GM23338 (cell line): ENCODE measurements around the gene PLCD3. TPM values are rescaled to one million over a fixed set of nuclear protein-coding genes. Genes with fewer than 3 reads are reported as not detected.

Source experiments
- ATAC-seq: fragments of 200-7000 bp; cut with Tn5 transposase; 3 replicates; pipeline ENCODE4 v1.9.1; 2020
- DNase-seq: peaks from one replicate; pipeline ENCODE4 v3.0.0-alpha.2; 2015; ENCODE audit warnings: low spot score
- H2AFZ ChIP-seq: fragments of 200-600 bp; sonication (generic); 2 replicates; pipeline ENCODE4 v1.8.0; 2016; ENCODE audit warnings: antibody characterized with exemption, mild to moderate bottlenecking, moderate library complexity
- H3F3A ChIP-seq: fragments of 200-600 bp; sonication (generic); replicated peaks from 2 replicates; pipeline ENCODE4 v1.8.0; 2017; ENCODE audit warnings: antibody characterized with exemption, mixed run types, low read depth
- H3K27ac ChIP-seq: fragments of 200-600 bp; sonication (generic); 2 replicates; pipeline ENCODE4 v1.6.1; 2016; ENCODE audit warnings: low read depth
- H3K27me3 ChIP-seq: fragments of 200-600 bp; sonication (generic); 2 replicates; pipeline ENCODE4 v1.8.0; 2016; ENCODE audit warnings: mild to moderate bottlenecking, mixed run types, moderate library complexity; ENCODE audit not compliant: insufficient read depth
- H3K36me3 ChIP-seq: fragments of 200-600 bp; sonication (generic); 2 replicates; pipeline ENCODE4 v1.8.0; 2016; ENCODE audit warnings: mild to moderate bottlenecking; ENCODE audit not compliant: insufficient read depth
- H3K4me1 ChIP-seq: fragments of 200-600 bp; sonication (generic); 2 replicates; pipeline ENCODE4 v1.8.0; 2016; ENCODE audit warnings: mild to moderate bottlenecking, moderate library complexity; ENCODE audit not compliant: insufficient read depth
- H3K4me2 ChIP-seq: fragments of 200-600 bp; sonication (generic); 2 replicates; pipeline ENCODE4 v1.7.1; 2017; ENCODE audit warnings: mixed run types
- H3K4me3 ChIP-seq: fragments of 200-600 bp; sonication (generic); 2 replicates; pipeline ENCODE4 v1.6.1; 2016; ENCODE audit warnings: mixed run types
- H3K79me2 ChIP-seq: fragments of 200-600 bp; sonication (generic); replicated peaks from 2 replicates; pipeline ENCODE4 v1.8.0; 2017; ENCODE audit warnings: mild to moderate bottlenecking; ENCODE audit not compliant: insufficient read depth
- H3K9me2 ChIP-seq: fragments of 200-600 bp; sonication (generic); 2 replicates; pipeline ENCODE4 v1.8.0; 2017; ENCODE audit not compliant: insufficient read depth
- H4K20me1 ChIP-seq: fragments of 200-600 bp; sonication (generic); replicated peaks from 2 replicates; pipeline ENCODE4 v1.8.0; 2017; ENCODE audit warnings: mild to moderate bottlenecking; ENCODE audit not compliant: insufficient read depth
- H3K27ac Mint-ChIP-seq: 2 replicates; pipeline ENCODE4 v1.8.0; 2020; ENCODE audit warnings: inconsistent platforms, mild to moderate bottlenecking, moderate library complexity, mixed read lengths
- H3K27me3 Mint-ChIP-seq: 3 replicates; pipeline ENCODE4 v1.8.0; 2022; ENCODE audit warnings: low read depth, mild to moderate bottlenecking, moderate library complexity, mixed read lengths, inconsistent platforms; ENCODE audit not compliant: insufficient read depth, poor library complexity
- H3K36me3 Mint-ChIP-seq: 3 replicates; pipeline ENCODE4 v1.8.0; 2021; ENCODE audit warnings: low read depth, mild to moderate bottlenecking, inconsistent platforms, moderate library complexity, mixed read lengths
- H3K4me1 Mint-ChIP-seq: 3 replicates; pipeline ENCODE4 v1.8.0; 2020; ENCODE audit warnings: mild to moderate bottlenecking, inconsistent platforms, mixed read lengths
- H3K4me3 Mint-ChIP-seq: 3 replicates; pipeline ENCODE4 v1.8.0; 2021; ENCODE audit warnings: moderate library complexity, mild to moderate bottlenecking, inconsistent platforms, mixed read lengths
- H3K9me3 Mint-ChIP-seq: 3 replicates; pipeline ENCODE4 v1.8.0; 2020; ENCODE audit warnings: moderate library complexity, mild to moderate bottlenecking, inconsistent platforms, mixed read lengths
- CTCF ChIP-seq, 2 experiments: fragments of 200-600 bp in 1 of 2; sonication (generic) in 1 of 2; conservative IDR thresholded peaks; 2 replicates each; pipeline versions ENCODE4 v1.5.1 to v1.6.1; 2016 to 2017; ENCODE audit warnings: antibody characterized with exemption in 2 of 2, low read depth in 2 of 2, mild to moderate bottlenecking in 2 of 2, moderate library complexity in 1 of 2
- ETS1 ChIP-seq: IDR thresholded peaks from 2 replicates; pipeline ENCODE4 v1.6.1; 2016; ENCODE audit warnings: antibody characterized with exemption
- JUNB ChIP-seq: IDR thresholded peaks from one replicate; pipeline ENCODE4 v1.6.1; 2016; ENCODE audit warnings: antibody characterized with exemption; ENCODE audit not compliant: unreplicated experiment
- NANOG ChIP-seq: IDR thresholded peaks from 2 replicates; pipeline ENCODE4 v1.6.1; 2016; ENCODE audit warnings: antibody characterized with exemption, borderline replicate concordance
- REST ChIP-seq: IDR thresholded peaks from one replicate; pipeline ENCODE4 v1.6.1; 2018; ENCODE audit warnings: antibody characterized with exemption; ENCODE audit not compliant: unreplicated experiment
- STAT1 ChIP-seq: IDR thresholded peaks from one replicate; pipeline ENCODE4 v1.6.1; 2016; ENCODE audit warnings: antibody characterized with exemption; ENCODE audit not compliant: unreplicated experiment
- polyA plus RNA-seq: library from polyadenylated mRNA; unstranded; fragments of >200 nt; fragmentation: Nextera tagmentation; extraction: Ambion mirVana; gene quantifications from 2 replicates; pipeline ENCODE4 v1.2.1, GENCODE V29; 2016
- total RNA-seq: library from RNA; depleted of rRNA; stranded (reverse); fragments of >200 nt; shearing (Covaris generic); gene quantifications from 2 replicates; pipeline ENCODE4 v1.2.3, GENCODE V29; 2014

PLCD3 gene
- total and polyA plus RNA-seq, 2 experiments from 2014 or later: 3.0 to 32.1 TPM

- H3K4me3 ChIP-seq: peak overlapping the region; percentile 95
Measured at GRCh38 chr17:45149037-45149668, 16.8 kb upstream of the PLCD3 start.

More at GRCh38 chr17:45149037-45149668, 16.8 kb upstream of the PLCD3 start:
- peaks cover 31% of the 10 kb centered on the region for H3K4me1 Mint-ChIP-seq
- H3K79me2 ChIP-seq: peaks cover 25% of the 10 kb centered on the region
- ATAC-seq (peak; percentile 48), DNase-seq (peak; percentile 93)
- peaks cover 15% of the 10 kb centered on the region; the same call in 1 of the 2 replicates for H4K20me1 ChIP-seq
- no peaks in the 10 kb centered on the region for H3K9me3 Mint-ChIP-seq
- peaks cover 12% of the 10 kb centered on the region for H3K36me3 Mint-ChIP-seq
- H3K4me2 ChIP-seq: peak overlapping the region; percentile 95
- peaks cover 35% of the 10 kb centered on the region for H3K4me1 ChIP-seq
- peak overlapping the region; percentile 100 for H3K4me3 Mint-ChIP-seq
- peaks cover 5% of the 10 kb centered on the region; the same call in 1 of the 2 replicates for H3K27me3 ChIP-seq
- H3F3A ChIP-seq: peaks cover 14% of the 10 kb centered on the region
- H2AFZ ChIP-seq: no peak overlapping the region
- H3K9me2 ChIP-seq: no peaks in the 10 kb centered on the region
- no peaks in the 10 kb centered on the region for H3K36me3 ChIP-seq
- H3K27me3 Mint-ChIP-seq: peaks cover 33% of the 10 kb centered on the region
- peak overlapping the region; percentile 94 for H3K27ac Mint-ChIP-seq
- TF ChIP-seq ETS1: no peak
- no peak for TF ChIP-seq REST
- TF ChIP-seq CTCF (conservative IDR thresholded peaks at IDR 0.05; ENCODE audit: low read depth in 2 of 2): peak; percentile 75 to 85
- TF ChIP-seq STAT1: no peak
- no peak for TF ChIP-seq JUNB
- no peak for TF ChIP-seq NANOG
- peak overlapping the region; percentile 70 for H3K27ac ChIP-seq
